Superior temporal gyrus (tissue), 1 donor: ENCODE data around the gene PPIA.
"Not testable (repeated sequence)": the region's sequence is repeated elsewhere in the genome, so short reads cannot be mapped to it uniquely, and the experiment has no call there.

Experiments used
- DNase-seq: peaks from one replicate; pipeline ENCODE4 v3.0.0-alpha.2; 2016; ENCODE audit errors: extremely low spot score

Gene PPIA

GRCh38 chr7:44764081-44764480 is 32.4 kb upstream of the PPIA start:
- DNase-seq, result no peak

GRCh38 chr7:44764665-44765578 is 31.6 kb upstream of the PPIA start:
- peak; percentile 35 for DNase-seq

- DNase-seq, result no peak
Observed at GRCh38 chr7:44765579-44766415, 30.7 kb upstream of the PPIA start.

GRCh38 chr7:44766416-44766801 is 30.1 kb upstream of the PPIA start:
- DNase-seq, result no peak

- DNase-seq, result peak; percentile 60
Observed at GRCh38 chr7:44767134-44767911, 29.2 kb upstream of the PPIA start.

- DNase-seq, result peak; percentile 79
Observed at GRCh38 chr7:44767912-44768627, 28.4 kb upstream of the PPIA start.

GRCh38 chr7:44768628-44769371 is 27.7 kb upstream of the PPIA start:
- DNase-seq, result peak; percentile 57

- DNase-seq, result peak; percentile 30
Observed at GRCh38 chr7:44769376-44769775, 27.1 kb upstream of the PPIA start.

- DNase-seq, result peak; percentile 42
Observed at GRCh38 chr7:44769776-44770294, 26.6 kb upstream of the PPIA start.

GRCh38 chr7:44771358-44771757 is 25.1 kb upstream of the PPIA start:
- DNase-seq, result no peak

GRCh38 chr7:44772440-44772839 is 24.0 kb upstream of the PPIA start:
- DNase-seq, result no peak

GRCh38 chr7:44772867-44773266 is 23.6 kb upstream of the PPIA start:
- DNase-seq, result no peak

- not testable (repeated sequence) for DNase-seq
Observed at GRCh38 chr7:44774486-44774885, 22.0 kb upstream of the PPIA start.

- no peak for DNase-seq
Observed at GRCh38 chr7:44775383-44776107, 20.9 kb upstream of the PPIA start.

- DNase-seq, result no peak
Observed at GRCh38 chr7:44776211-44776610, 20.3 kb upstream of the PPIA start.

- DNase-seq, result no peak
Observed at GRCh38 chr7:44782460-44782859, 14.0 kb upstream of the PPIA start.

- no peak for DNase-seq
Observed at GRCh38 chr7:44783407-44783806, 13.1 kb upstream of the PPIA start.

- DNase-seq, result no peak
Observed at GRCh38 chr7:44784364-44784763, 12.1 kb upstream of the PPIA start.

- DNase-seq, result not testable (repeated sequence)
Observed at GRCh38 chr7:44785218-44785617, 11.3 kb upstream of the PPIA start.

- no peak for DNase-seq
Observed at GRCh38 chr7:44787041-44787440, 9.4 kb upstream of the PPIA start.
